Measurements from ENCODE around the gene CTCFL. TPM values are rescaled to one million over a fixed set of nuclear protein-coding genes. Genes with fewer than 3 reads are reported as not detected.

CTCFL gene
- total and polyA plus RNA-seq, 2 of the 13 experiments (the other 11 are each of a cell fraction or from before 2014, with no cell fraction given) = 0.04 TPM; not detected in 1

DNA sequence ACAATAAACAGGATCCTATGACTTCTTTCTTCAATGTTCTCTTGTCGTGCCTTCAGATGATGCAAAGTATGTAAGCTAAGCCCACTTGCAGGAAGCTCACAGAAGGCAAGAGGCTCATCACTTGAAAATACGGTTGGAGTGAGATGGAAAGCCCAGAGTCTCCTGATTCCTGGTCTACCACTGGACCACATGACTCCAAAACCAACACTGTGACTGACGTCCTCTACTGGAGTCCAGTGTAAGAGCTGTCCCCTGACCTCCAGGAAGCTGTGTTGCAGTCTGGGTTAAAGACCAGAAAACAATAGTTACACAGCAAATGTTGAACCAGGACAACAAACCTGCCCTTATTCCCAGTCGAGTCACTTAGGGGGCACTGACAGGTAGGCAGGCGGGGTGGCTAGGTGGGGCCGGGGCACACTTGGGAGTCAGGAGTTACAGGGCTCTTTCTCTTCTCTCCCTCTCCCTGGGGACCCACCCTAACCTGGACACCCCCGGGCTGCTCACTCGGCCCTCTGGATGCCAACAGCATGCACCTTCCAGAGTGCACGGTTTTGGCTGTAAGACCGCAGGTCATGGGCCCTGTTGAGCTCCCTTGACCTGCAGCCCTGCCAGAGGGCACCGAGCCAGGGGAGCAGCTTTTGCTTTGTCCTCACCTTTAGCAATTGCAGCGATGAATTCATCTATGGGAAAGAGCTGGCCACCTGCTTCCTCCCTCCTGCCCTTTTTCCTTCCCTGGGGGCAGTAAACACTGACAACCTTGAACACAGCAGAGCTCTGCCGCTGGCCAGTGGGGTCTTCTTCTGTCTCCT is 43.4 kb upstream of the CTCFL start (continued):
- TF ChIP-seq ZNF652 (CRISPR knock-in tag; IDR thresholded peaks at IDR 0.05; ENCODE audit: borderline replicate concordance, low read depth) = peak; percentile 59; the same call in 1 of the 2 replicates
- peak; percentile 67; the same call in 1 of the 2 replicates for TF ChIP-seq RXRB (CRISPR knock-in tag; IDR thresholded peaks at IDR 0.05; ENCODE audit: borderline replicate concordance)
- TF ChIP-seq GATAD2A (CRISPR knock-in tag; IDR thresholded peaks at IDR 0.05) = 0 out of 2 replicates have a peak, but pooled peaks have one; percentile 19
- TF ChIP-seq POLR2A (IDR thresholded peaks at IDR 0.05; ENCODE audit: insufficient read depth in 1 of 2, low read depth in 2 of 2, low read length in 2 of 2) = peak; percentile 37 to 40; a peak in 2 of 4 replicates
- TF ChIP-seq FOXP1 (IDR thresholded peaks at IDR 0.05) = no peak
- TF ChIP-seq FOXP1 (CRISPR knock-in tag; IDR thresholded peaks at IDR 0.05) = peak; percentile 86
- TF ChIP-seq, protein P1, sequence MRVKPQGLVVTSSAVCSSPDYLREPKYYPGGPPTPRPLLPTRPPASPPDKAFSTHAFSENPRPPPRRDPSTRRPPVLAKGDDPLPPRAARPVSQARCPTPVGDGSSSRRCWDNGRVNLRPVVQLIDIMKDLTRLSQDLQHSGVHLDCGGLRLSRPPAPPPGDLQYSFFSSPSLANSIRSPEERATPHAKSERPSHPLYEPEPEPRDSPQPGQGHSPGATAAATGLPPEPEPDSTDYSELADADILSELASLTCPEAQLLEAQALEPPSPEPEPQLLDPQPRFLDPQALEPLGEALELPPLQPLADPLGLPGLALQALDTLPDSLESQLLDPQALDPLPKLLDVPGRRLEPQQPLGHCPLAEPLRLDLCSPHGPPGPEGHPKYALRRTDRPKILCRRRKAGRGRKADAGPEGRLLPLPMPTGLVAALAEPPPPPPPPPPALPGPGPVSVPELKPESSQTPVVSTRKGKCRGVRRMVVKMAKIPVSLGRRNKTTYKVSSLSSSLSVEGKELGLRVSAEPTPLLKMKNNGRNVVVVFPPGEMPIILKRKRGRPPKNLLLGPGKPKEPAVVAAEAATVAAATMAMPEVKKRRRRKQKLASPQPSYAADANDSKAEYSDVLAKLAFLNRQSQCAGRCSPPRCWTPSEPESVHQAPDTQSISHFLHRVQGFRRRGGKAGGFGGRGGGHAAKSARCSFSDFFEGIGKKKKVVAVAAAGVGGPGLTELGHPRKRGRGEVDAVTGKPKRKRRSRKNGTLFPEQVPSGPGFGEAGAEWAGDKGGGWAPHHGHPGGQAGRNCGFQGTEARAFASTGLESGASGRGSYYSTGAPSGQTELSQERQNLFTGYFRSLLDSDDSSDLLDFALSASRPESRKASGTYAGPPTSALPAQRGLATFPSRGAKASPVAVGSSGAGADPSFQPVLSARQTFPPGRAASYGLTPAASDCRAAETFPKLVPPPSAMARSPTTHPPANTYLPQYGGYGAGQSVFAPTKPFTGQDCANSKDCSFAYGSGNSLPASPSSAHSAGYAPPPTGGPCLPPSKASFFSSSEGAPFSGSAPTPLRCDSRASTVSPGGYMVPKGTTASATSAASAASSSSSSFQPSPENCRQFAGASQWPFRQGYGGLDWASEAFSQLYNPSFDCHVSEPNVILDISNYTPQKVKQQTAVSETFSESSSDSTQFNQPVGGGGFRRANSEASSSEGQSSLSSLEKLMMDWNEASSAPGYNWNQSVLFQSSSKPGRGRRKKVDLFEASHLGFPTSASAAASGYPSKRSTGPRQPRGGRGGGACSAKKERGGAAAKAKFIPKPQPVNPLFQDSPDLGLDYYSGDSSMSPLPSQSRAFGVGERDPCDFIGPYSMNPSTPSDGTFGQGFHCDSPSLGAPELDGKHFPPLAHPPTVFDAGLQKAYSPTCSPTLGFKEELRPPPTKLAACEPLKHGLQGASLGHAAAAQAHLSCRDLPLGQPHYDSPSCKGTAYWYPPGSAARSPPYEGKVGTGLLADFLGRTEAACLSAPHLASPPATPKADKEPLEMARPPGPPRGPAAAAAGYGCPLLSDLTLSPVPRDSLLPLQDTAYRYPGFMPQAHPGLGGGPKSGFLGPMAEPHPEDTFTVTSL (CRISPR knock-in tag; IDR thresholded peaks at IDR 0.05; ENCODE audit: borderline replicate concordance) = peak; percentile 81; the same call in 1 of the 2 replicates
- peak; percentile 55; the same call in 1 of the 2 replicates for TF ChIP-seq CBX2 (IDR thresholded peaks at IDR 0.05; ENCODE audit: low read depth, low read length)
- TF ChIP-seq CBX2 (CRISPR knock-in tag; IDR thresholded peaks at IDR 0.05; ENCODE audit: low read depth) = no peak
- no peak for TF ChIP-seq ZNF891 (CRISPR knock-in tag; IDR thresholded peaks at IDR 0.05)
